Endodermal cell (in vitro differentiated cells): ENCODE measurements around the gene ARHGEF37. TPM values are rescaled to one million over a fixed set of nuclear protein-coding genes. Genes with fewer than 3 reads are reported as not detected.

ENCODE experiments used
- DNase-seq: peaks from one replicate; pipeline ENCODE4 v3.0.0-alpha.2; 2017
- H3K27ac ChIP-seq: 2 replicates; pipeline ENCODE4 v1.5.1; 2013; ENCODE audit warnings: mild to moderate bottlenecking, low read depth, low read length, moderate library complexity
- H3K27me3 ChIP-seq: 2 replicates; pipeline ENCODE4 v1.6.1; 2013; ENCODE audit warnings: mild to moderate bottlenecking, low read length, moderate library complexity; ENCODE audit not compliant: insufficient read depth, control insufficient read depth, poor library complexity, severe bottlenecking
- H3K36me3 ChIP-seq: 2 replicates; pipeline ENCODE4 v1.7.0; 2013; ENCODE audit warnings: mild to moderate bottlenecking, low read length, moderate library complexity; ENCODE audit not compliant: control insufficient read depth, insufficient read depth
- H3K4me1 ChIP-seq: one replicate; pipeline ENCODE4 v1.7.0; 2013; ENCODE audit warnings: low read length; ENCODE audit not compliant: control insufficient read depth, insufficient read depth
- H3K4me3 ChIP-seq: 2 replicates; pipeline ENCODE4 v1.5.1; 2013; ENCODE audit warnings: mild to moderate bottlenecking, low read length, moderate library complexity
- H3K9ac ChIP-seq: 2 replicates; pipeline ENCODE4 v1.6.1; 2013; ENCODE audit warnings: mild to moderate bottlenecking, low read length, moderate library complexity; ENCODE audit not compliant: poor library complexity, severe bottlenecking; ENCODE audit errors: extremely low read depth
- H3K9me3 ChIP-seq: 2 replicates; pipeline ENCODE4 v1.6.1; 2013; ENCODE audit warnings: mild to moderate bottlenecking, low read length, moderate library complexity; ENCODE audit not compliant: control insufficient read depth
- H3K27ac Mint-ChIP-seq: 2 replicates; pipeline ENCODE4 v1.8.0; 2020; ENCODE audit warnings: mixed read lengths
- H3K27me3 Mint-ChIP-seq: 2 replicates; pipeline ENCODE4 v1.8.0; 2021; ENCODE audit warnings: mild to moderate bottlenecking, mixed read lengths; ENCODE audit not compliant: insufficient read depth
- H3K36me3 Mint-ChIP-seq: 2 replicates; pipeline ENCODE4 v1.8.0; 2020; ENCODE audit warnings: low read depth, mixed read lengths
- H3K4me1 Mint-ChIP-seq: 2 replicates; pipeline ENCODE4 v1.8.0; 2020; ENCODE audit warnings: mixed read lengths
- H3K4me3 Mint-ChIP-seq: 2 replicates; pipeline ENCODE4 v1.8.0; 2020; ENCODE audit warnings: mild to moderate bottlenecking, moderate library complexity, mixed read lengths
- H3K9me3 Mint-ChIP-seq: 2 replicates; pipeline ENCODE4 v1.8.0; 2020; ENCODE audit warnings: mild to moderate bottlenecking, mixed read lengths
- CTCF ChIP-seq: fragments of 200-600 bp; sonication (generic); conservative IDR thresholded peaks from 2 replicates; pipeline ENCODE4 v1.5.0; 2021; ENCODE audit warnings: antibody characterized with exemption, mild to moderate bottlenecking
- WGBS, 2 experiments: methylation state at CpG; one replicate each; pipeline versions ENCODE4 v1.1.5 to v1.1.7; 2013; ENCODE audit warnings: missing lambda C conversion rate in 2 of 2, mixed read lengths in 1 of 2; ENCODE audit not compliant: insufficient coverage in 1 of 2, insufficient read length in 1 of 2; 5-methylcytosine and 5-hydroxymethylcytosine counted together
- total RNA-seq, 2 donors: library from RNA; stranded (reverse); fragmentation: NEBNext Ultra II Directional in 1 of 2; extraction: Animal tissue kit (Norgen Biotek cat#: 25700) in 1 of 2; gene quantifications; 2 replicates in 1 of 2; 3 replicates in 1 of 2; pipeline ENCODE4 v1.2.1, GENCODE V29; 2021

Gene ARHGEF37
- total RNA-seq, 2 donors from 2014 or later = 0.57 to 0.93 TPM

GRCh38 chr5:149677731-149678130 lies 96.4 kb downstream of the ARHGEF37 start:
- no peak overlapping the region for H3K4me3 Mint-ChIP-seq
- TF ChIP-seq CTCF = no peak
- no peak overlapping the region for H3K9ac ChIP-seq
- no peak overlapping the region for H3K27ac Mint-ChIP-seq
- no peak overlapping the region for H3K4me3 ChIP-seq
- H3K36me3 Mint-ChIP-seq = no peaks in the 10 kb centered on the region
- H3K9me3 ChIP-seq = no peaks in the 10 kb centered on the region
- peaks cover 10% of the 10 kb centered on the region for H3K27me3 Mint-ChIP-seq
- H3K27ac ChIP-seq = no peak overlapping the region
- peaks cover 24% of the 10 kb centered on the region for H3K27me3 ChIP-seq
- peaks cover 26% of the 10 kb centered on the region for H3K4me1 Mint-ChIP-seq
- H3K9me3 Mint-ChIP-seq = peaks cover 3% of the 10 kb centered on the region
- H3K36me3 ChIP-seq = no peaks in the 10 kb centered on the region
- peaks cover 5% of the 10 kb centered on the region for H3K4me1 ChIP-seq
- DNase-seq = no peak
- WGBS, 2 experiments = 88 to 90% methylated on average over 5 to 7 of the region's 7 CpGs

DNA sequence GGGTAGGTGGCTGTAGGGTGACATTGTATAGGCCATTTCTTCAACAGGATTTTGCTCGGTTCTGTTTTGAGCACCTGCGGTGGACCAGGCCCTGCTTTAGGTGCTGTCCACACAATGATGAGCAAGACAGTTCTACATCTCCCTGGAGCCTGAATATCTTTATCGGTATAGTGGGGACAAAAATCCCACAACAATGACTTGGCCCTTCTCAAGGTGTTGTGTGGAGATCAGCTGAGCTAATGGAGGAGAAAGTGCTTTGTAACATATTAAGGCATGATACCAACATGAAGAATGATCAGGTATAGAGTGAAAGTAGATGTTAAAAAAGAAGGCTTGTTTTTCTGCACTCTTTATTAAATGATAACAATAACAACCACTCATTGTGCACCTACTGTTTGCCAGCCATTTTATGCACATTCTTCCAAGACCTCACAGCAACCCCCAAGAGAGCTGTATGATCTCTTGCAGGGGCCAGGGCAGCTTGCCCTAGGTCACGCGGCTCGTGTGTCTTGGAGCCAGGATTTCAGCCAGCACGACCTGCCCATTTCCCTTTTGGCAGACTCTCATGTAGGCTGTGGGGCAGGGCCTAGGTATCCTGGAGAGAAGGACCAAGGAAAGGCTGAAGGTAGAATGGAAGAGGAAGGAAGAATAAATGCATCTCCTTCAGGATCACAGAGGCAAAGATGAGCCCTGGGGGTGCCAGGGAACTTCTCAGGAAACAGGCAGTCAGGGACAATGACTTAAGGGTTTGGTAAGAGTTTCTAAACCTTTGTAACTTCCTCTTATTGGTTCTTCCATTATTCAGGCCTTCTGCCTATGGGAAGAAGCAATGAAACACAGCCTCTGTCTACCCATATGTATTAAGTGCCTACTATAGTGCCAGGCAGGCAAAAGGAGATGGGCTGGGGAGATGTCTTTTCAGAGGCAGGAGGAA lies 98.8 kb downstream of the ARHGEF37 start:
- 89 to 94% methylated on average over 3 to 7 of the region's 7 CpGs for WGBS, 2 experiments
- Histone ChIP-seq H3K36me3 (no peaks in the 10 kb centered on the region), H3K4me3 (no peak overlapping the region), H3K9ac (no peak overlapping the region), H3K4me1 (peaks cover 9% of the 10 kb centered on the region), H3K27ac (no peak overlapping the region), H3K27me3 (peaks cover 27% of the 10 kb centered on the region), H3K9me3 (no peaks in the 10 kb centered on the region)
- H3K4me3 Mint-ChIP-seq = no peak overlapping the region
- no peak for TF ChIP-seq CTCF
- H3K9me3 Mint-ChIP-seq = peaks cover 3% of the 10 kb centered on the region
- DNase-seq = no peak
- H3K27ac Mint-ChIP-seq = no peak overlapping the region
- H3K4me1 Mint-ChIP-seq = peaks cover 32% of the 10 kb centered on the region
- H3K27me3 Mint-ChIP-seq = peaks cover 10% of the 10 kb centered on the region
- no peaks in the 10 kb centered on the region for H3K36me3 Mint-ChIP-seq

- Mint-ChIP-seq H3K36me3 (no peaks in the 10 kb centered on the region), H3K4me1 (peaks cover 30% of the 10 kb centered on the region), H3K27me3 (peaks cover 10% of the 10 kb centered on the region), H3K27ac (no peak overlapping the region), H3K4me3 (no peak overlapping the region), H3K9me3 (peaks cover 3% of the 10 kb centered on the region)
- no peak overlapping the region for H3K27ac ChIP-seq
- no peak for DNase-seq
- no peak overlapping the region for H3K9ac ChIP-seq
- 67 to 92% methylated on average over 1 to 2 of the region's 2 CpGs for WGBS, 2 experiments
- no peaks in the 10 kb centered on the region for H3K9me3 ChIP-seq
- no peak overlapping the region for H3K4me3 ChIP-seq
- no peaks in the 10 kb centered on the region for H3K36me3 ChIP-seq
- H3K27me3 ChIP-seq = peaks cover 27% of the 10 kb centered on the region
- TF ChIP-seq CTCF = no peak
- peaks cover 9% of the 10 kb centered on the region for H3K4me1 ChIP-seq
Observed at GRCh38 chr5:149680810-149681221, 99.5 kb downstream of the ARHGEF37 start.
